Breast epithelium (tissue), 3 donors: ENCODE data around the gene INHA.

ENCODE experiments used
- POLR2A ChIP-seq: fragments of 450-650 bp; IDR thresholded peaks from one replicate; pipeline ENCODE4 v1.6.1; 2016; ENCODE audit warnings: antibody characterized with exemption, mild to moderate bottlenecking, moderate library complexity
- TF ChIP-seq, protein P1 (sequence below), 3 donors: fragments of 450-650 bp; IDR thresholded peaks; one replicate each; pipeline ENCODE4 v1.5.1; 2016 to 2017; ENCODE audit warnings: antibody characterized with exemption in 3 of 3, mild to moderate bottlenecking in 3 of 3, moderate library complexity in 3 of 3

DNA sequence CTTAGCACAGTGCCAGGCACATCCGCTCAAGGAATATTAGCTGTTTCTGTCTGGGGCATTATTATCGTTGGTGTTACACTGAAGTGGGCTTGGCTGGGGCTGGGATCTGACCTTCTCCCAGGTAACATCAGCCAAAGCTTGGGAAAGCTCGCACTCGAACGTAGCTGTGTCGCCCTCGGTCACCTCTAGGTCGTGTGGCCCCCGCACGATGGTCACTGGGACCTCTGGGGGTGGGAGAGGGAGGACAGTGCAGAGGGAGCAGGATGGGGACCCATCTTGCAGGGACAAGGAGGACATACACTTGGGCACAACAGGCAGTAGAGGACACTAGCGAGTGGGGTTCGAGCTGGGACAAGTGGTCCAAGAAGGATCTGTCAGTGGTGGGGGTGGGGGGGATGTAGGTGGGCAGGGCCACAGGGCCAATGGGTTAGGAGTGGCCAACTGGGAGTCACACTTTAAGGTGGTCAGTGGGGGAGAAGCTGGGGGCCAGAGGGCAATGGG is 18.6 kb upstream of the INHA start:
- TF ChIP-seq, protein P1, sequence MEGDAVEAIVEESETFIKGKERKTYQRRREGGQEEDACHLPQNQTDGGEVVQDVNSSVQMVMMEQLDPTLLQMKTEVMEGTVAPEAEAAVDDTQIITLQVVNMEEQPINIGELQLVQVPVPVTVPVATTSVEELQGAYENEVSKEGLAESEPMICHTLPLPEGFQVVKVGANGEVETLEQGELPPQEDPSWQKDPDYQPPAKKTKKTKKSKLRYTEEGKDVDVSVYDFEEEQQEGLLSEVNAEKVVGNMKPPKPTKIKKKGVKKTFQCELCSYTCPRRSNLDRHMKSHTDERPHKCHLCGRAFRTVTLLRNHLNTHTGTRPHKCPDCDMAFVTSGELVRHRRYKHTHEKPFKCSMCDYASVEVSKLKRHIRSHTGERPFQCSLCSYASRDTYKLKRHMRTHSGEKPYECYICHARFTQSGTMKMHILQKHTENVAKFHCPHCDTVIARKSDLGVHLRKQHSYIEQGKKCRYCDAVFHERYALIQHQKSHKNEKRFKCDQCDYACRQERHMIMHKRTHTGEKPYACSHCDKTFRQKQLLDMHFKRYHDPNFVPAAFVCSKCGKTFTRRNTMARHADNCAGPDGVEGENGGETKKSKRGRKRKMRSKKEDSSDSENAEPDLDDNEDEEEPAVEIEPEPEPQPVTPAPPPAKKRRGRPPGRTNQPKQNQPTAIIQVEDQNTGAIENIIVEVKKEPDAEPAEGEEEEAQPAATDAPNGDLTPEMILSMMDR (IDR thresholded peaks at IDR 0.05), result no peak
- TF ChIP-seq POLR2A, result no peak
